T-helper 1 cell treated with Interleukin-12 subunit alpha and Interleukin-12 subunit beta and Interleukin-4 antibody, amounts not matched to agents 30 μg/mL and 1 μg/mL, for 36 hours (primary cell): Measurements from ENCODE around the gene THSD7B.

Source experiments
- H3K27ac Mint-ChIP-seq: one replicate; pipeline ENCODE4 v1.8.0; 2021; ENCODE audit warnings: mild to moderate bottlenecking, mixed read lengths
- H3K27me3 Mint-ChIP-seq: one replicate; pipeline ENCODE4 v1.8.0; 2021; ENCODE audit warnings: low read depth, mixed read lengths
- H3K36me3 Mint-ChIP-seq: one replicate; pipeline ENCODE4 v1.8.0; 2021; ENCODE audit warnings: low read depth, mixed read lengths
- H3K4me1 Mint-ChIP-seq: one replicate; pipeline ENCODE4 v1.8.0; 2021; ENCODE audit warnings: low read depth, mixed read lengths
- H3K4me3 Mint-ChIP-seq: one replicate; pipeline ENCODE4 v1.8.0; 2021; ENCODE audit warnings: mild to moderate bottlenecking, moderate library complexity, mixed read lengths
- H3K9me3 Mint-ChIP-seq: one replicate; pipeline ENCODE4 v1.8.0; 2021; ENCODE audit warnings: mixed read lengths

Gene THSD7B

DNA sequence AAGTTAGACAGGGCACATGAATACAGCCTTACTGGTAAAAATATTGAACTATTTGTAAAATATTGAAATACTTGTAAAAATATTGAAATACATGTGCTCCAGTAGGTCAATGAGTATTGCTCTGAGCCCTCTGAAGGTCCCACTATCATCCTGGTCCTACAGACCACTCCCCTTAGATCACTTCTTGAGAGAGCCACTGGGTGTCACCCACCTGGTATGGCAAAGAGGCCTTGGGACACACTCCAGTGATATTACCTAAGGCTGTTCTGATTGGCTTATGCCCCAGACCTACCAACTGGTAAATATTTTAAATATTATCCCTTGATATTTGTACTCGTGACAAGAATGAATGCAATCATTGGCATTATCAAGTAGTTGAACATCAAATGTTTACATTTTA lies 5.0 kb downstream of the THSD7B start:
- peaks cover 29% of the 10 kb centered on the region for H3K27me3 Mint-ChIP-seq
- no peak overlapping the region for H3K4me3 Mint-ChIP-seq
- H3K36me3 Mint-ChIP-seq = no peaks in the 10 kb centered on the region
- H3K4me1 Mint-ChIP-seq = no peaks in the 10 kb centered on the region
- no peak overlapping the region for H3K27ac Mint-ChIP-seq
- H3K9me3 Mint-ChIP-seq = no peaks in the 10 kb centered on the region

DNA sequence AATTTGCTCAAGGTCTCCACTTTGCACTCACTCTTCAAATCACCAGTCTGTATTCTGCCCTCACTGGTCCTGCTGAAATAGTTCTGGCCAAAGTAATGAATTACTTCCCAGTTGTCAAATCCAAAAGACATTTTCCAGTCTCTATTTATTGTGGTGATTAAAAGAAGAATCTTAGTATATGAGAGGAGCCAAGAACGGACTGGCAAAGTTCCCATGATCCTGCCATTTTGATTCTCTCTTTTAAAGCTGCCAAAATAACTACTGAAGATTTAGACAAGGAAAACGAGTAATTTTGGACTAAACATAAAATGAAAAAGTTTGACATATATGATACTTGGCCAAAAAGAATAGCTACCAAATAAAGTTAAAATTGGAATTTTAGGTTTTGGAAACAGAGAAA lies 12.0 kb downstream of the THSD7B start:
- no peak overlapping the region for H3K27ac Mint-ChIP-seq
- H3K4me1 Mint-ChIP-seq = no peaks in the 10 kb centered on the region
- no peaks in the 10 kb centered on the region for H3K27me3 Mint-ChIP-seq
- no peaks in the 10 kb centered on the region for H3K36me3 Mint-ChIP-seq
- H3K9me3 Mint-ChIP-seq = no peaks in the 10 kb centered on the region
- H3K4me3 Mint-ChIP-seq = no peak overlapping the region

- Mint-ChIP-seq H3K27ac (no peak overlapping the region), H3K27me3 (no peaks in the 10 kb centered on the region), H3K4me1 (no peaks in the 10 kb centered on the region), H3K4me3 (no peak overlapping the region), H3K36me3 (no peaks in the 10 kb centered on the region), H3K9me3 (no peaks in the 10 kb centered on the region)
These were observed 18.5 kb downstream of the THSD7B start for GRCh38 chr2:136783856-136784255.

DNA sequence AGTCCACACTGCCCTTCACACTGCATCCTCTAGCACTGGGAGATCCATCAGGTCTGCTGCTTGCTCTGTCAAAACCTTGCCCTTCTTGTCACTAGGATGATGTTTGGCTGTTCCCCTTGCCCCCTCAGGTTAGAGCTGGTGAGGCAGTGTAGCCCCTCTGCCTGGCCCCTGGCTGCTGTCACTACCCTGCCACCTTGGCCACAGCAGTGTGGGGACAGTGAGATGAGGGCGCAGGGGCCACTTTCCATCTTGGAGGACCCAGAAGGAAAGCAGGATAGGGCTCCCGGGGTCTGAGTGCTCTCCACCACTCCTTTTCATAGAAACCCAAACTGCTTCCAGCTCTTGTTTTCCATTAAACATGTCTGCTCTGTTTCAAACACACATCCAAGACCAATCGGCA lies 19.9 kb downstream of the THSD7B start:
- Mint-ChIP-seq H3K4me1 (no peaks in the 10 kb centered on the region), H3K27me3 (no peaks in the 10 kb centered on the region), H3K36me3 (no peaks in the 10 kb centered on the region), H3K27ac (no peak overlapping the region), H3K9me3 (no peaks in the 10 kb centered on the region), H3K4me3 (no peak overlapping the region)

DNA sequence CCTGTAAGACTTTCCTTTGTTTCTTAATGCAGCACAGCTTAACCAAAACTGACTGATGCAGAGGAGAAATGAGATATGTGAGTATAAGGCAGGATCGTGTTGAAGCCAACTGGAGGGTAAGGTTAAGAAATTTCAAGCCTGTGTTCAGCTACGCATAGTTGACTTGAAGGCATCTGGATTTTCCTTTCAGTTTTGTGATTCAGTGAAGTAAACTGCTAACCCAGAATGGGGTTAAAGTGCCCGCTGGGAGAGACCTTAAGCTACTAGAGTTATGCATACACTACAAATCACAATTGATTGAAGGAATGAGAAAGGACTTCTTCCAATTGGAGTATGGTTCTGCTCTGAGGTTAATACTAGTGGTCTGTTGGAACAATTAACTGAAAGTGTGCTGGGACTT lies 22.6 kb downstream of the THSD7B start:
- no peak overlapping the region for H3K27ac Mint-ChIP-seq
- H3K36me3 Mint-ChIP-seq = no peaks in the 10 kb centered on the region
- H3K9me3 Mint-ChIP-seq = no peaks in the 10 kb centered on the region
- H3K4me3 Mint-ChIP-seq = no peak overlapping the region
- no peaks in the 10 kb centered on the region for H3K4me1 Mint-ChIP-seq
- no peaks in the 10 kb centered on the region for H3K27me3 Mint-ChIP-seq

- no peak overlapping the region for H3K27ac Mint-ChIP-seq
- no peaks in the 10 kb centered on the region for H3K9me3 Mint-ChIP-seq
- no peaks in the 10 kb centered on the region for H3K27me3 Mint-ChIP-seq
- no peaks in the 10 kb centered on the region for H3K4me1 Mint-ChIP-seq
- no peak overlapping the region for H3K4me3 Mint-ChIP-seq
- no peaks in the 10 kb centered on the region for H3K36me3 Mint-ChIP-seq
These were observed 31.0 kb downstream of the THSD7B start for GRCh38 chr2:136796339-136796738.

DNA sequence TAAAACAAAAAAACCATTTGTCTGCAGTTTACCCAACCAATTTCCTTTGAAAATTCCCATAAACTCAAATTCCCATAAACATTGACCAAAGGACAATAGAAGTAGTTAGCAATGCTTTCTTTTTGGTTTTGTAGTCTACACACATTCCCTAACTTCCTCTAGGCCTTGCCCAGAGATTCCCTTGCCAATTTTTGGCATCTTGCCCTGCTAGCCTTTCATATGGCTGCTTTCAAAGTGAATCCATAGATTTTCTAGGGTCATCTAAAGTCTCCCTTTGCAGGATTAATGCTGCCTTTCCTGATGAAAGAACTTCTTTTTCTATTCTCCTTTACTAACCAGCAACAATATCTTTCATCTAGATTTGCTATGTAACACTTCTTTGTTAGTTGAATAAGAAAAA lies 33.4 kb downstream of the THSD7B start:
- H3K27me3 Mint-ChIP-seq = no peaks in the 10 kb centered on the region
- H3K4me1 Mint-ChIP-seq = no peaks in the 10 kb centered on the region
- no peak overlapping the region for H3K4me3 Mint-ChIP-seq
- no peak overlapping the region for H3K27ac Mint-ChIP-seq
- H3K36me3 Mint-ChIP-seq = no peaks in the 10 kb centered on the region
- H3K9me3 Mint-ChIP-seq = no peaks in the 10 kb centered on the region

- no peak overlapping the region for H3K27ac Mint-ChIP-seq
- H3K4me1 Mint-ChIP-seq = no peaks in the 10 kb centered on the region
- no peaks in the 10 kb centered on the region for H3K9me3 Mint-ChIP-seq
- H3K36me3 Mint-ChIP-seq = no peaks in the 10 kb centered on the region
- H3K4me3 Mint-ChIP-seq = no peak overlapping the region
- H3K27me3 Mint-ChIP-seq = no peaks in the 10 kb centered on the region
These were observed 36.3 kb downstream of the THSD7B start for GRCh38 chr2:136801661-136802060.

DNA sequence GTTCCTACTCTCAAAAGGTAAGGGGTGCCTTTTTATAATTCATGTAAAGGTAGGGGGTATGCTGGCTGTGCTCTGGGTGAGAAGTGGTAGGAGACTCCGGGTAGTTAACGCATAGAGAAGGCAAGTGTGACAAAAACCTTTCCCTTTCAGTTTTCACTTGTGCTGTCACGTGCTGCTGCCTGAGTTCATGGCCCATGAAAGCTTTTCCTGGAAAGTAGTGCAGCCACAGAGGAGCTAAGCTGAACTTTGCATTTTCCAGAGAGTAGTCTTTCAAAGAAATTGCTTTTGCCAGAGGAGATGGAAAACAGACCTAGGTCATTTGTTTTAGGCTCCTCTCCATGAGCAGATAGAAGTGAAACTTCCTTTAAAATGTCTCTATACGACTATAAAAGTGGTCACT lies 44.7 kb downstream of the THSD7B start:
- Mint-ChIP-seq H3K4me3 (no peak overlapping the region), H3K36me3 (no peaks in the 10 kb centered on the region), H3K4me1 (no peaks in the 10 kb centered on the region), H3K27me3 (no peaks in the 10 kb centered on the region), H3K27ac (no peak overlapping the region), H3K9me3 (no peaks in the 10 kb centered on the region)

DNA sequence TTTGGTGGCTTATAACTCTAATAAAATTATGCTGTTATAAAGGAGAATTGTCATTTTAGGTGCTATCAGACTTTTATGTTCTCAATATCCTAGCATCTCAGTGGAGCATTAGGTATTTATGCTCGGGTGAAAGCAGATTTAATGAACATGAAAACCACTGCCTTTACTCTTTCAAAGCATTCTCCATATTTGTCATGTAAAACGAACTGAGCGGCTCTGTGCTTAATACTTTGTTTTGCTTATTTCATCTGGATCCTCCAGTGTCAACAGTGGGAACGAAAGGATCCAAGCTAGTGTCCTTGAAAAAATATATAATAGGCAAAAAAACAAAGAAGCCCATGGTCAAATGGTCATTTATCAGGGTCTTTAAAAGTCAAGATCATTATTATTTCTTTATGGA lies 53.5 kb downstream of the THSD7B start:
- Mint-ChIP-seq H3K27ac (no peak overlapping the region), H3K27me3 (no peaks in the 10 kb centered on the region), H3K36me3 (no peaks in the 10 kb centered on the region), H3K4me3 (no peak overlapping the region), H3K9me3 (no peaks in the 10 kb centered on the region), H3K4me1 (no peaks in the 10 kb centered on the region)

DNA sequence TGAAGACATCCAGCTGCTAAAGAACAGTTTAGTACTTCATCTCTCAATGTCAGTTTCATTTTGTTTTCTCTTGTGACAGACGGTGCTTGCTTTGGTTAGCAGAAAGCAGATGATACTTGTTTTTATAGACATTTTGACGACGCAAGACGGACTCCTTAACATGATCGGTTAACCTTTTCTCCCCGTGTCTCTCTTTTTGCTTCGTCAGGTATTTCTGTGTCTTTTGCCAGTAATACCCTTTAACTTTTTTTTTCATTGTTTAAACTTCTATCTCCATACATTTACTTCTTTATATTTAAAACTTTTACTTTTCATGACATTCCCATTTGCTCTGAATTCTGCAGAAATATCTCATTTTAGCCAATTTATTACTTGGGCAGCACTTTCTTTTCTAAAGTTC lies 57.9 kb downstream of the THSD7B start:
- H3K4me3 Mint-ChIP-seq = no peak overlapping the region
- no peaks in the 10 kb centered on the region for H3K4me1 Mint-ChIP-seq
- no peaks in the 10 kb centered on the region for H3K9me3 Mint-ChIP-seq
- H3K27me3 Mint-ChIP-seq = no peaks in the 10 kb centered on the region
- no peak overlapping the region for H3K27ac Mint-ChIP-seq
- H3K36me3 Mint-ChIP-seq = no peaks in the 10 kb centered on the region

GRCh38 chr2:136828162-136828561 lies 62.8 kb downstream of the THSD7B start:
- H3K9me3 Mint-ChIP-seq = no peaks in the 10 kb centered on the region

DNA sequence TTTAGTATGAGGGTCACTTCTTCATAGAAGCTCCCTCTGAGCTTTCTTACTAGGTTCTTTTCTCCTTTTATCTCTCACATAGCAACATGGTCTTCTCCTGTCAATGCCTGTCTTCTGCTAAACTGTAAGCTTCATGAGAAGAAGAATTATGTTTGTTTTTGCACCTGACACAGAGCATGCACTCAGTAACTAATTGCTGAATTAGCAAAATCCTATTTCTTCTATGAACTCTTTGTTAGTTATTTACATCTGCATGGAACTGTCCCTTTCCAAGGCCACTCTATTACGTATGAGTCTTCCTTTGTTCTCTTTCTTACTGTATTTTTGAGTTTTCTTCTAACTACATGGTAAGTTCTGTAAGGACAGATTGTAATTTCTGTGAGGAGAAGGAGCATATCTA lies 63.4 kb downstream of the THSD7B start:
- Mint-ChIP-seq H3K4me3 (no peak overlapping the region), H3K27me3 (no peaks in the 10 kb centered on the region), H3K9me3 (no peaks in the 10 kb centered on the region), H3K36me3 (no peaks in the 10 kb centered on the region), H3K4me1 (no peaks in the 10 kb centered on the region), H3K27ac (no peak overlapping the region)

More at GRCh38 chr2:136828162-136828561, 62.8 kb downstream of the THSD7B start:
- Mint-ChIP-seq H3K4me3 (no peak overlapping the region), H3K27me3 (no peaks in the 10 kb centered on the region), H3K36me3 (no peaks in the 10 kb centered on the region), H3K4me1 (no peaks in the 10 kb centered on the region), H3K27ac (no peak overlapping the region)

- H3K4me1 Mint-ChIP-seq = no peaks in the 10 kb centered on the region
- no peak overlapping the region for H3K4me3 Mint-ChIP-seq
- H3K9me3 Mint-ChIP-seq = no peaks in the 10 kb centered on the region
These were observed 79.2 kb downstream of the THSD7B start for GRCh38 chr2:136844546-136844945.

DNA sequence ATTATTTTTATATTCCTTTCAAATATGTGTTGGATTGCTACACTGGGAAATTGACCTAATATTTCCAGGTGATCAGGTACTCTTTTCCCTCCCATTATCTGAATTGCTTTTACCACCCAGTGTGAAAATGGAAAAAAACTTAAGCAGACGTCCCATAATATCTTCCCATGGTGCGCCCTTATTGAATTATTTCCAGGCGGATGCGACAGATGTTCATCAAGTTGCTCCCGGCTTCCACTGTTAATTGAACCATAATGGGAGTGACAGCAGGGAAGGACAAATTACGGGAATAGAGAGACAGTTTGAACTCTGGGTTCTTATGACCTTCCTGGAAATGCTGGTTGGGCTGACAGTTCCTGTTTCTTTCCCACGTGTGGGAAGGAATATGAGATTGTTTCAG lies 93.3 kb downstream of the THSD7B start:
- no peaks in the 10 kb centered on the region for H3K4me1 Mint-ChIP-seq
- no peaks in the 10 kb centered on the region for H3K27me3 Mint-ChIP-seq
- no peaks in the 10 kb centered on the region for H3K36me3 Mint-ChIP-seq
- no peaks in the 10 kb centered on the region for H3K9me3 Mint-ChIP-seq
- no peak overlapping the region for H3K27ac Mint-ChIP-seq
- no peak overlapping the region for H3K4me3 Mint-ChIP-seq

More at GRCh38 chr2:136844546-136844945, 79.2 kb downstream of the THSD7B start:
- no peaks in the 10 kb centered on the region for H3K36me3 Mint-ChIP-seq
- H3K27me3 Mint-ChIP-seq = no peaks in the 10 kb centered on the region
- no peak overlapping the region for H3K27ac Mint-ChIP-seq

- Mint-ChIP-seq H3K27me3 (no peaks in the 10 kb centered on the region), H3K9me3 (no peaks in the 10 kb centered on the region), H3K4me1 (no peaks in the 10 kb centered on the region), H3K36me3 (no peaks in the 10 kb centered on the region), H3K4me3 (no peak overlapping the region), H3K27ac (no peak overlapping the region)
These were observed 95.2 kb downstream of the THSD7B start for GRCh38 chr2:136860443-136860958.
